ENCODE measurements around the gene MEF2C. TPM values are rescaled to one million over a fixed set of nuclear protein-coding genes. Genes with fewer than 3 reads are reported as not detected.

The MEF2C gene
- polyA plus RNA-seq, 3 donors: 32.0 to 89.3 (median 88.3) TPM

DNA sequence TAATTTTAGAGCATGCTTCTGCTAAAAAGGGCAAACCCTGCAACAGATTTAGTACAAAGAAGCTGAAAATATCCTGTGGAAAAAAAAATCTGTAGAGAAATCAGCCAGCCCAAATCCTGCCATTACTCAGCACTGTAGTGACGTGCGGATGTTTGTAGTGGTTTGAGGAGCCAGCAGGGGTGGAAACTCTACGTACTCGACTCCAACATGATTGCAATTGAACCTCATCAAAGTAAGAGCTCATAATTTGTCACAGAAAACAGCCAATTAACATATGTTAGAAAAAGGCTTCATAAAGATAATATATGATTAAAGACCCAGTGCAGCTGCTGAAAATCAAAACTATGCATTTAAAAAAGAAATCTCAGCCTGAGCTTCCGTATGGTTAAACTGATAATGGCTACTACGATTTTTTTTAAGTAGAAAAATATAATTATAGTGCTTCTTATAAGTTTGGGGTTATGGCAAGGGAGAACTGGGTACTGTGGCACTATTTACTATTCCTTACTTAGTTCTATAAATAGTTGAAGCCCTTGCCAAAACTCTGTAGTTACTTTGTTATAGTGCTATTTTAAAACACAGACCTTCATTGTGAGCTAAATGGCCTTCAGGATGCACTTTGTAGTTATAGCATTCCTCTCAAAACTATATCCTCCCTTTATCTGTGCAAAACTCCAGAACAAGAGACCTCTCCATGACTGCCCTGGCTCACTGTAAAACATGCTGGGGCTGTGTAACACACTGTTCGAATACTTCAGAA lies 49.4 kb downstream of the MEF2C start:
- Histone ChIP-seq H3K36me3 (replicated peaks in 1 of 2; ENCODE audit: control insufficient read depth in 1 of 2, insufficient read depth in 2 of 2, low read length in 2 of 2) (peaks cover 4 to 19% of the 10 kb centered on the region in 2 donors), H3K79me2 (ENCODE audit: insufficient read depth, low read length) (peaks cover 46% of the 10 kb centered on the region), H3K4me2 (replicated peaks; ENCODE audit: extremely low read depth, low read length, poor library complexity, severe bottlenecking) (peak overlapping the region; percentile 38), H4K20me1 (ENCODE audit: insufficient read depth, low read length) (peaks cover 9% of the 10 kb centered on the region), H3K9me3 (replicated peaks in 1 of 2; ENCODE audit: control insufficient read depth in 1 of 2, insufficient read depth in 1 of 2, low read length in 2 of 2) (no peaks in the 10 kb centered on the region), H3K27me3 (ENCODE audit: control insufficient read depth in 2 of 2, insufficient read depth in 2 of 2, low read length in 2 of 2) (no peaks in the 10 kb centered on the region), H3K4me3 (replicated peaks in 1 of 3; ENCODE audit: low read depth in 2 of 3, low read length in 3 of 3) (peak overlapping the region in 2 of 3 experiments; percentile 3 to 37), H3K27ac (ENCODE audit: low read depth in 1 of 2, low read length in 2 of 2) (peak overlapping the region in 1 of 2 donors; percentile 56), H3K4me1 (ENCODE audit: control insufficient read depth in 1 of 2, insufficient read depth in 2 of 2, low read length in 2 of 2) (peaks cover 44 to 47% of the 10 kb centered on the region in 2 donors), H2AFZ (ENCODE audit: insufficient read depth, low read depth, low read length, poor library complexity, severe bottlenecking) (peak overlapping the region; percentile 43), H3K9ac (ENCODE audit: insufficient read depth, low read length, poor library complexity, severe bottlenecking) (no peak overlapping the region)
- H3K27me3 Mint-ChIP-seq (ENCODE audit: low read depth in 3 of 3): peaks cover 0 to 3% (median 0%) of the 10 kb centered on the region in 3 donors
- intact Hi-C loops (cut with micrococcal nuclease): no loop called here
- H3K27ac Mint-ChIP-seq: peak overlapping the region; percentile 62 to 91 (median 79)
- WGBS (ENCODE audit: insufficient coverage): 100% methylated on average over 1 of the region's 7 CpGs
- TF ChIP-seq, protein P1, sequence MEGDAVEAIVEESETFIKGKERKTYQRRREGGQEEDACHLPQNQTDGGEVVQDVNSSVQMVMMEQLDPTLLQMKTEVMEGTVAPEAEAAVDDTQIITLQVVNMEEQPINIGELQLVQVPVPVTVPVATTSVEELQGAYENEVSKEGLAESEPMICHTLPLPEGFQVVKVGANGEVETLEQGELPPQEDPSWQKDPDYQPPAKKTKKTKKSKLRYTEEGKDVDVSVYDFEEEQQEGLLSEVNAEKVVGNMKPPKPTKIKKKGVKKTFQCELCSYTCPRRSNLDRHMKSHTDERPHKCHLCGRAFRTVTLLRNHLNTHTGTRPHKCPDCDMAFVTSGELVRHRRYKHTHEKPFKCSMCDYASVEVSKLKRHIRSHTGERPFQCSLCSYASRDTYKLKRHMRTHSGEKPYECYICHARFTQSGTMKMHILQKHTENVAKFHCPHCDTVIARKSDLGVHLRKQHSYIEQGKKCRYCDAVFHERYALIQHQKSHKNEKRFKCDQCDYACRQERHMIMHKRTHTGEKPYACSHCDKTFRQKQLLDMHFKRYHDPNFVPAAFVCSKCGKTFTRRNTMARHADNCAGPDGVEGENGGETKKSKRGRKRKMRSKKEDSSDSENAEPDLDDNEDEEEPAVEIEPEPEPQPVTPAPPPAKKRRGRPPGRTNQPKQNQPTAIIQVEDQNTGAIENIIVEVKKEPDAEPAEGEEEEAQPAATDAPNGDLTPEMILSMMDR (IDR thresholded peaks at IDR 0.05): no peak
- peaks cover 48% of the 10 kb centered on the region for H3K4me1 Mint-ChIP-seq
- peak; percentile 25 to 50 (median 35) for DNase-seq
- peak overlapping the region; percentile 46 to 49 for H3K4me3 Mint-ChIP-seq
- H3K9me3 Mint-ChIP-seq: peaks cover 0 to 3% (median 0%) of the 10 kb centered on the region in 7 donors
- peaks cover 21 to 31% of the 10 kb centered on the region in 2 donors for H3K36me3 Mint-ChIP-seq

DNA sequence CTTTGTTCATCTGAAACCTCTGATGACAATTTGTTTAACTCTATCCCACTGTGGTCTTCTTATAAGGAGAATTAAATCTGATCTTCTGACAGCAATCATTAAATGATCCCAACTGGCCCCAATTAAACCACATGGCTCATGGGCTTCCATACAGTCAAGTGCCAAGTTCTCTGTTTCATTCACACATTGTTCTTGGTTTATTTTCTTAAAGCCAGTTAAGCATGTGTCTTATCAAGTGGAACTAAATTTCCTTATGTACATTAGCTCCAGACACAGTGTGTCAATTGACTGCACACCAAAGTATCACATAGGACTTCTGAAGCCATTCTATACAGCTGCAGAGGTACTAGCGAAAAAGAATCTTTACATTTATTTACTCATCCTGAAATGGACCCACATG lies 51.2 kb downstream of the MEF2C start:
- Histone ChIP-seq H3K4me1 (ENCODE audit: control insufficient read depth in 1 of 2, insufficient read depth in 2 of 2, low read length in 2 of 2) (peaks cover 55 to 62% of the 10 kb centered on the region in 2 donors), H3K4me3 (replicated peaks in 1 of 3; ENCODE audit: low read depth in 2 of 3, low read length in 3 of 3) (no peak overlapping the region), H4K20me1 (ENCODE audit: insufficient read depth, low read length) (no peaks in the 10 kb centered on the region), H3K27me3 (ENCODE audit: control insufficient read depth in 2 of 2, insufficient read depth in 2 of 2, low read length in 2 of 2) (no peaks in the 10 kb centered on the region), H2AFZ (ENCODE audit: insufficient read depth, low read depth, low read length, poor library complexity, severe bottlenecking) (no peak overlapping the region), H3K27ac (ENCODE audit: low read depth in 1 of 2, low read length in 2 of 2) (no peak overlapping the region), H3K9me3 (replicated peaks in 1 of 2; ENCODE audit: control insufficient read depth in 1 of 2, insufficient read depth in 1 of 2, low read length in 2 of 2) (no peaks in the 10 kb centered on the region), H3K36me3 (replicated peaks in 1 of 2; ENCODE audit: control insufficient read depth in 1 of 2, insufficient read depth in 2 of 2, low read length in 2 of 2) (peaks cover 4 to 13% of the 10 kb centered on the region in 2 donors), H3K4me2 (replicated peaks; ENCODE audit: extremely low read depth, low read length, poor library complexity, severe bottlenecking) (no peak overlapping the region), H3K9ac (ENCODE audit: insufficient read depth, low read length, poor library complexity, severe bottlenecking) (no peak overlapping the region), H3K79me2 (ENCODE audit: insufficient read depth, low read length) (peaks cover 40% of the 10 kb centered on the region)
- Mint-ChIP-seq H3K4me1 (peaks cover 64% of the 10 kb centered on the region), H3K27me3 (ENCODE audit: low read depth in 3 of 3) (peaks cover 0 to 2% (median 0%) of the 10 kb centered on the region in 3 donors), H3K27ac (peak overlapping the region in 2 of 7 donors; percentile 16 to 21), H3K4me3 (no peak overlapping the region), H3K9me3 (peaks cover 0 to 3% (median 0%) of the 10 kb centered on the region in 7 donors), H3K36me3 (peaks cover 20 to 25% of the 10 kb centered on the region in 2 donors)
- no peak for DNase-seq
- WGBS (ENCODE audit: insufficient coverage): no CpG with 5 or more reads among the region's 1 CpG
- TF ChIP-seq, protein P1 (IDR thresholded peaks at IDR 0.05): no peak
- intact Hi-C loops (cut with micrococcal nuclease): no loop called here

Data from CD14-positive monocyte (primary cell).